ENCODE data around the gene WNT7B.

The WNT7B gene

GRCh38 chr22:45907378-45907777, 69.6 kb downstream of the WNT7B start:
- no peaks in the 10 kb centered on the region for H3K79me2 ChIP-seq (ENCODE audit: low read length)
- H3K27ac ChIP-seq (ENCODE audit: low read length), result no peak overlapping the region
- H3K27me3 ChIP-seq (replicated peaks; ENCODE audit: insufficient read depth, low read length), result peaks cover 100% of the 10 kb centered on the region
- H2AFZ ChIP-seq (ENCODE audit: low read length), result no peak overlapping the region
- H3K9me3 ChIP-seq (replicated peaks; ENCODE audit: insufficient read depth, low read length), result no peaks in the 10 kb centered on the region
- no peaks in the 10 kb centered on the region for H3K9me2 ChIP-seq (replicated peaks; ENCODE audit: insufficient read depth, low read length)
- TF ChIP-seq EZH2 (optimal IDR thresholded peaks at IDR 0.05; ENCODE audit: low read depth, low read length), result no peak
- no peak for TF ChIP-seq CTCF (IDR thresholded peaks at IDR 0.05; ENCODE audit: low read length)
- no peak for TF ChIP-seq EZH2phosphoT487 (IDR thresholded peaks at IDR 0.05; ENCODE audit: low read length)
- H3K9ac ChIP-seq (ENCODE audit: low read length), result no peak overlapping the region
- no peaks in the 10 kb centered on the region for H4K20me1 ChIP-seq (ENCODE audit: insufficient read depth, low read length)
- no peaks in the 10 kb centered on the region for H3K36me3 ChIP-seq (replicated peaks; ENCODE audit: insufficient read depth, low read length)
- no peak for DNase-seq
- no peak overlapping the region for H3K4me3 ChIP-seq (ENCODE audit: low read length)
- no peaks in the 10 kb centered on the region for H3F3A ChIP-seq (ENCODE audit: insufficient read depth, low read length)
- no peaks in the 10 kb centered on the region for H3K4me1 ChIP-seq (ENCODE audit: low read length)
- H3K4me2 ChIP-seq (ENCODE audit: low read depth, low read length), result no peak overlapping the region

- no peak overlapping the region for H3K4me2 ChIP-seq (ENCODE audit: low read depth, low read length)
- H3K9me3 ChIP-seq (replicated peaks; ENCODE audit: insufficient read depth, low read length), result no peaks in the 10 kb centered on the region
- no peaks in the 10 kb centered on the region for H3F3A ChIP-seq (ENCODE audit: insufficient read depth, low read length)
- peaks cover 100% of the 10 kb centered on the region for H3K27me3 ChIP-seq (replicated peaks; ENCODE audit: insufficient read depth, low read length)
- H3K9ac ChIP-seq (ENCODE audit: low read length), result no peak overlapping the region
- H3K9me2 ChIP-seq (replicated peaks; ENCODE audit: insufficient read depth, low read length), result no peaks in the 10 kb centered on the region
- TF ChIP-seq EZH2 (optimal IDR thresholded peaks at IDR 0.05; ENCODE audit: low read depth, low read length) (no peak), CTCF (IDR thresholded peaks at IDR 0.05; ENCODE audit: low read length) (no peak), EZH2phosphoT487 (IDR thresholded peaks at IDR 0.05; ENCODE audit: low read length) (no peak)
- no peak overlapping the region for H2AFZ ChIP-seq (ENCODE audit: low read length)
- H3K4me1 ChIP-seq (ENCODE audit: low read length), result no peaks in the 10 kb centered on the region
- H3K27ac ChIP-seq (ENCODE audit: low read length), result no peak overlapping the region
- H3K79me2 ChIP-seq (ENCODE audit: low read length), result no peaks in the 10 kb centered on the region
- no peak for DNase-seq
- no peaks in the 10 kb centered on the region for H4K20me1 ChIP-seq (ENCODE audit: insufficient read depth, low read length)
- H3K36me3 ChIP-seq (replicated peaks; ENCODE audit: insufficient read depth, low read length), result no peaks in the 10 kb centered on the region
- H3K4me3 ChIP-seq (ENCODE audit: low read length), result no peak overlapping the region
These were observed 70.0 kb downstream of the WNT7B start for GRCh38 chr22:45906946-45907345.

GRCh38 chr22:45905924-45906865, 70.8 kb downstream of the WNT7B start:
- no peaks in the 10 kb centered on the region for H3K9me2 ChIP-seq (replicated peaks; ENCODE audit: insufficient read depth, low read length)
- no peak overlapping the region for H3K9ac ChIP-seq (ENCODE audit: low read length)
- DNase-seq, result no peak
- no peak for TF ChIP-seq EZH2phosphoT487 (IDR thresholded peaks at IDR 0.05; ENCODE audit: low read length)
- TF ChIP-seq CTCF (IDR thresholded peaks at IDR 0.05; ENCODE audit: low read length), result no peak
- TF ChIP-seq EZH2 (optimal IDR thresholded peaks at IDR 0.05; ENCODE audit: low read depth, low read length), result no peak
- no peaks in the 10 kb centered on the region for H3K36me3 ChIP-seq (replicated peaks; ENCODE audit: insufficient read depth, low read length)
- no peaks in the 10 kb centered on the region for H3K4me1 ChIP-seq (ENCODE audit: low read length)
- no peak overlapping the region for H3K27ac ChIP-seq (ENCODE audit: low read length)
- H4K20me1 ChIP-seq (ENCODE audit: insufficient read depth, low read length), result no peaks in the 10 kb centered on the region
- H3K4me3 ChIP-seq (ENCODE audit: low read length), result no peak overlapping the region
- no peak overlapping the region for H2AFZ ChIP-seq (ENCODE audit: low read length)
- H3K4me2 ChIP-seq (ENCODE audit: low read depth, low read length), result no peak overlapping the region
- no peaks in the 10 kb centered on the region for H3F3A ChIP-seq (ENCODE audit: insufficient read depth, low read length)
- H3K9me3 ChIP-seq (replicated peaks; ENCODE audit: insufficient read depth, low read length), result no peaks in the 10 kb centered on the region
- H3K79me2 ChIP-seq (ENCODE audit: low read length), result no peaks in the 10 kb centered on the region
- peaks cover 99% of the 10 kb centered on the region for H3K27me3 ChIP-seq (replicated peaks; ENCODE audit: insufficient read depth, low read length)

Data from MM.1S (cell line).